Activated naive CD4-positive, alpha-beta T cell treated with anti-CD3 and anti-CD28 coated beads, Interleukin-2, amount 50 U/mL, for 72 hours (primary cell): ENCODE results near the gene GPR15LG. TPM values are rescaled to one million over a fixed set of nuclear protein-coding genes. Genes with fewer than 3 reads are reported as not detected.
"Not testable (repeated sequence)": the region's sequence is repeated elsewhere in the genome, so short reads cannot be mapped to it uniquely, and the experiment has no call there.

Experiments
- ATAC-seq, 2 donors: fragments of 150-1000 bp; cut with Tn5 transposase; 2 replicates each; pipeline ENCODE4 v1.10.0; 2021; ENCODE audit warnings: mild to moderate bottlenecking in 2 of 2, moderate library complexity in 2 of 2
- DNase-seq, 2 donors: peaks; one replicate each; pipeline ENCODE4 v3.0.0; 2021 to 2022; ENCODE audit warnings: low spot score in 2 of 2
- H3K27ac Mint-ChIP-seq, 2 donors: one replicate each; pipeline ENCODE4 v1.8.0; 2022; ENCODE audit warnings: mild to moderate bottlenecking in 2 of 2, mixed read lengths in 2 of 2
- H3K36me3 Mint-ChIP-seq, 2 donors: one replicate each; pipeline ENCODE4 v1.8.0; 2022; ENCODE audit warnings: mixed read lengths in 2 of 2
- H3K9me3 Mint-ChIP-seq, 2 donors: one replicate each; pipeline ENCODE4 v1.8.0; 2022; ENCODE audit warnings: mixed read lengths in 2 of 2
- total RNA-seq, 2 donors: library from RNA; stranded (reverse); gene quantifications; one replicate each; pipeline ENCODE4 v1.2.3, GENCODE V29; 2022

The GPR15LG gene
- total RNA-seq, 2 donors from 2014 or later = not detected

DNA sequence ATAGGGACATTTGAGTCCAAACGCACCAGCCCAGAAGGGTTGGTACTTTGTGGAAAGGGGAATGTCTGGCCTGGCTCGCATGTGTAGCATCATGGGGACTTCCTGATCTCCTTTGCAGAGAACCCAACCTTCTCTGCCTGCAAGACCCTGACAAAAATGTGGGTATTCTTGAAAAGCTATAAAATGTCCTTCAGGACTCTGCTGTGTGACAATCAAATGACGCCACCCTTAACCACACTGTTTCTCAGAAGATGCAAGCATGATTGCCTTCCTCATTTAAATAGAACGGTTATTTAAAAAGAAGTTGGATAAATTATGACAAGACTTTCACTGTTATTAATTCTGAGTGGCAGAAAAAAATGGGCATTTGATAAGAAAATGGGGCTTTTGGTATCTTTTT, 15.1 kb upstream of the GPR15LG start:
- ATAC-seq = no peak
- H3K36me3 Mint-ChIP-seq = peaks cover 0 to 6% of the 10 kb centered on the region in 2 donors
- no peaks in the 10 kb centered on the region for H3K9me3 Mint-ChIP-seq
- no peak for DNase-seq
- peak overlapping the region in 1 of 2 donors; percentile 25 for H3K27ac Mint-ChIP-seq

- ATAC-seq (no peak), DNase-seq (no peak)
- H3K36me3 Mint-ChIP-seq = peaks cover 0 to 6% of the 10 kb centered on the region in 2 donors
- no peak overlapping the region for H3K27ac Mint-ChIP-seq
- no peaks in the 10 kb centered on the region for H3K9me3 Mint-ChIP-seq
Observed at GRCh38 chr10:84159076-84159685, 14.4 kb upstream of the GPR15LG start.

GRCh38 chr10:84160663-84161362, 12.8 kb upstream of the GPR15LG start:
- Mint-ChIP-seq H3K36me3 (no peaks in the 10 kb centered on the region), H3K27ac (no peak overlapping the region), H3K9me3 (no peaks in the 10 kb centered on the region)
- ATAC-seq (no peak), DNase-seq (no peak)

GRCh38 chr10:84163996-84164395, 9.6 kb upstream of the GPR15LG start:
- H3K9me3 Mint-ChIP-seq = no peaks in the 10 kb centered on the region
- ATAC-seq = no peak
- DNase-seq = no peak
- H3K36me3 Mint-ChIP-seq = no peaks in the 10 kb centered on the region
- H3K27ac Mint-ChIP-seq = no peak overlapping the region

- Mint-ChIP-seq H3K27ac (no peak overlapping the region), H3K36me3 (no peaks in the 10 kb centered on the region), H3K9me3 (no peaks in the 10 kb centered on the region)
- DNase-seq (no peak), ATAC-seq (no peak)
Observed at GRCh38 chr10:84164442-84164841, 9.2 kb upstream of the GPR15LG start.

DNA sequence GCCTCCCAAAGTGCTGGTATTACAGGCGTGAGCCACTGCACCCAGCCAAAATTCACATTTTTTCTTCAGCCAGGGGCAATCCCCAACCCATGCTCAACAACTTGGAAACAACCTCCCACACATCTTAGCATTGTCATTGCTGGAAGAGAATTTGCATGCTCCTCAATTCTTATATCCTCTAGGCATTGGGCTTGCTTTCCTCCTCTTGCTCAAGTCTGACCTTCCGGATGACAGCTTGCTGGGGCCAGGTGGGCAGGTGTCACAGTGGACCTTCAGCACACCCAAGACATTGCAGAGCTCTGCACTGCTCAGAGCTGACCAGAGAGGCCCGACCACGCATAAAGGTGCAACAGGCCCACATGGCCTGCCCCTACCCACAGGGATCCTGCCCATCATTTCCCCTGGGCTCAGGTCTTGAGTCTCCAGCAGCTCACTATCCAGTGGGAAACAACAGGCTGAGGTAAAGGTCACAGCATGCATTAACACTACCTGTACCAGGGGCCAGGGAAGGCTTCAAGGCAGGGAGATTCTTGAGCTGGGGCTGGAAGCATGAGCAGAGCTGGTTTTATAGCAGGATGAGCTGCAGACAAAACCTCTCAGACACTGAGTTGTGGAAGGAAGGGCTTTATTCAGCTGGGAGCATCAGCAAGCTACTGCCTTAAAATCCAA, 6.8 kb upstream of the GPR15LG start:
- no peaks in the 10 kb centered on the region for H3K36me3 Mint-ChIP-seq
- H3K9me3 Mint-ChIP-seq = no peaks in the 10 kb centered on the region
- H3K27ac Mint-ChIP-seq = no peak overlapping the region
- DNase-seq (no peak), ATAC-seq (peak; percentile 22 to 31)

- H3K9me3 Mint-ChIP-seq, ATAC-seq, H3K27ac Mint-ChIP-seq, H3K36me3 Mint-ChIP-seq, DNase-seq: not testable (repeated sequence)
Observed at GRCh38 chr10:84167289-84167653, 6.3 kb upstream of the GPR15LG start.

- not testable (repeated sequence) for ATAC-seq, DNase-seq, H3K9me3 Mint-ChIP-seq, H3K36me3 Mint-ChIP-seq, H3K27ac Mint-ChIP-seq
Observed at GRCh38 chr10:84168382-84168781, 5.2 kb upstream of the GPR15LG start.

GRCh38 chr10:84171237-84171636, 2.4 kb upstream of the GPR15LG start:
- not testable (repeated sequence) for ATAC-seq, H3K27ac Mint-ChIP-seq, H3K36me3 Mint-ChIP-seq, H3K9me3 Mint-ChIP-seq, DNase-seq

- ATAC-seq, DNase-seq, H3K27ac Mint-ChIP-seq, H3K36me3 Mint-ChIP-seq, H3K9me3 Mint-ChIP-seq: not testable (repeated sequence)
Observed at GRCh38 chr10:84171700-84172466, 1.7 kb upstream of the GPR15LG start.

DNA sequence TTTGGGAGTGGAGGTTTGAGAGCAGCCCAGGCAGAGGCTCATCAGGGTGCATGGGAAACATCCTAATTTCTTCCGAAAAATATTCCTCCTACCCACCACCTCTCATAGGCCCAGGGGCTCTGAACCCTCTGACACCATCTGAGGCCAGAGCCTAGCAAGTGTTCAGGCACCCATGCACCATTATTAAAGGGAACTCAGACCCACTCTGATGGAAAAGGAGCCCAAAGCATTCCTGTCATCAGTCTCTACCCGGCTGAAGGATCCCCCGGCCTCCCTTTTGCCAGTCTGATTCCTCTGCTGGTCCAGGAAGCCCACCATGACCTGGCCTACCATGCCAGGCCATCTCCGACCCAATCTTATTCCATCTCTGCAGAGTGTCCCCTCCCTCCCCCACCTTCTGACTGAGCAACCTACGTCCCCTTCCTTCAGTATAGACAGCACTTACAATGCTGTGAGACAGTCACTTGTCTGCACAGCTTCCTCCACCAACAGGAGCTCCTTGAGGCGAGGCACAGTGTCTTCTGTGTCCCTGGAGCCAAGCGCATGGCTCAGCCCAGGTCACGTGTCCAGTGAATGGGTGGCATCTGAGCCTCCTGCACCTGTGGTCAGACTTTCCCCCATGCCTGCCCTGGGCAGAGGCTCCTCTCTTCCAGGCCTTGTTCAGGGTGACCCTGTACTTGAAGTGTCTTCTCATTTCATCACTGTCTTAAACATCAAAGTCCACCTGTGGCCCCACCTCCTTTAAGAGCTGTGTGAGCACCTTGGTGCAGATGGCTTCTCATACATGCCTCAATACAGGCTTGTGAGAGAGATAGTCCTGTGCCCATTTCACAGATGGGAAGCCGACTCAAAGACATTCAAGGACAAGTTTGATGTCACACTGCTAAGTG, 889 bp upstream of the GPR15LG start:
- H3K27ac Mint-ChIP-seq = no peak overlapping the region
- no peak for ATAC-seq
- H3K9me3 Mint-ChIP-seq = no peaks in the 10 kb centered on the region

DNA sequence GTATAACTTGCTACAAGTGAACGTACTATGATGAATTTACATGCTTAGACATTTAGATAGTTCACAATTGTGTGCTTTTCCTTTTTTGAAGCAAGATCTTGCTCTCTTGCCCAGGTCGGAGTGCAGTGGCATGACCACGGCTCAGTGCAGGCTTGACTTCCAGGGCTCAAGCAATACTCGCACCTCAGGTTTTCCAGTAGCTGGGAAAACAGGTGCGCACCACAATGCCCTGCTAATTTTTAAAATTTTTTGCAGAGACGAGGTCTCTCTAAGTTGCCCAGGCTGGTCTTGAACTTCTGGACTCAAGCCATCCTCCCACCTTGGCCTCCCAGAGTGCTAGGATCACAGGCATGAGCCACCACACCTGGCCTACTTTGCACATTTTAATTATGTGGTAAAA, 1.8 kb downstream of the GPR15LG start:
- Mint-ChIP-seq H3K36me3 (no peaks in the 10 kb centered on the region), H3K27ac (no peak overlapping the region), H3K9me3 (no peaks in the 10 kb centered on the region)
- ATAC-seq (no peak), DNase-seq (no peak)

More for the DNA sequence above, 889 bp upstream of the GPR15LG start:
- H3K36me3 Mint-ChIP-seq = no peaks in the 10 kb centered on the region
- no peak for DNase-seq

- DNase-seq (no peak), ATAC-seq (no peak)
- Mint-ChIP-seq H3K36me3 (no peaks in the 10 kb centered on the region), H3K9me3 (no peaks in the 10 kb centered on the region), H3K27ac (peak overlapping the region in 1 of 2 donors; percentile 20)
Observed at GRCh38 chr10:84176351-84176750, 2.8 kb downstream of the GPR15LG start.

- ATAC-seq = peak; percentile 25 to 46
- peak overlapping the region in 1 of 2 donors; percentile 20 for H3K27ac Mint-ChIP-seq
Observed at GRCh38 chr10:84176836-84177474, 3.4 kb downstream of the GPR15LG start.

DNA sequence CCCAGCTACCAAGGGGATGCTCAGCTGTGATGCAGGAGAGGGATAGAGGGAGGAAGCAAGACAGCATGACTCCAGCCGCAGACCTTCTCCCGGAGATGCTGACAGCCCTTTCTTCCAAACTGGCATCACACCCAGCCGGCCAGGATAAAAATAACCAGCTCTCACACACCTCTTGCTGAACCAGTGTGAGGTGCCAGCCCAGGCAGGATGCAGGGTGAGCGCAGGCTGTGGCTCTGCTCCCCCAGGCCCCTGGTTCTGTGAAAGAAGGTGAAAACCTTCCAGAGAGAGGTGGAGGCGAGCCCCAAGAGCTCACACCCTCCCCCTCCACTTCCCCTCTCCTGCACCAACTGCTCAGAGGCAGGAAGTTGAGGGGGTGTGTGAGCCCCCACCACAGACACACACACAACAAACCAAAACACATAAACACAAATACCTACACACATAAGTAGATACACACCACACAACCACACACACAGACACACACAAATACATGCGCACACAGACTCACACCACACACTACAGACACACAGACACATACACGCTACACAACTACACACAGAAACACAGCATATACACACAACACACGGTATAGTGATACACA, 4.0 kb downstream of the GPR15LG start:
- Mint-ChIP-seq H3K27ac (no peak overlapping the region), H3K36me3 (no peaks in the 10 kb centered on the region), H3K9me3 (no peaks in the 10 kb centered on the region)
- ATAC-seq (peak; percentile 63 to 67), DNase-seq (no peak)

More at GRCh38 chr10:84176836-84177474, 3.4 kb downstream of the GPR15LG start:
- H3K9me3 Mint-ChIP-seq = no peaks in the 10 kb centered on the region
- H3K36me3 Mint-ChIP-seq = no peaks in the 10 kb centered on the region
- no peak for DNase-seq
